ENCODE measurements around the gene GMCL2. TPM values are rescaled to one million over a fixed set of nuclear protein-coding genes. Genes with fewer than 3 reads are reported as not detected.
A peak's percentile ranks its signal among the peaks of the same experiment; 100 is the strongest.
"Not testable (repeated sequence)": the region's sequence is repeated elsewhere in the genome, so short reads cannot be mapped to it uniquely, and the experiment has no call there.

The GMCL2 gene
- total RNA-seq, 4 donors from 2014 or later = not detected

- H3K27me3 ChIP-seq = no peaks in the 10 kb centered on the region
These were observed 14.7 kb upstream of the GMCL2 start for GRCh38 chr5:178201927-178202235.

DNA sequence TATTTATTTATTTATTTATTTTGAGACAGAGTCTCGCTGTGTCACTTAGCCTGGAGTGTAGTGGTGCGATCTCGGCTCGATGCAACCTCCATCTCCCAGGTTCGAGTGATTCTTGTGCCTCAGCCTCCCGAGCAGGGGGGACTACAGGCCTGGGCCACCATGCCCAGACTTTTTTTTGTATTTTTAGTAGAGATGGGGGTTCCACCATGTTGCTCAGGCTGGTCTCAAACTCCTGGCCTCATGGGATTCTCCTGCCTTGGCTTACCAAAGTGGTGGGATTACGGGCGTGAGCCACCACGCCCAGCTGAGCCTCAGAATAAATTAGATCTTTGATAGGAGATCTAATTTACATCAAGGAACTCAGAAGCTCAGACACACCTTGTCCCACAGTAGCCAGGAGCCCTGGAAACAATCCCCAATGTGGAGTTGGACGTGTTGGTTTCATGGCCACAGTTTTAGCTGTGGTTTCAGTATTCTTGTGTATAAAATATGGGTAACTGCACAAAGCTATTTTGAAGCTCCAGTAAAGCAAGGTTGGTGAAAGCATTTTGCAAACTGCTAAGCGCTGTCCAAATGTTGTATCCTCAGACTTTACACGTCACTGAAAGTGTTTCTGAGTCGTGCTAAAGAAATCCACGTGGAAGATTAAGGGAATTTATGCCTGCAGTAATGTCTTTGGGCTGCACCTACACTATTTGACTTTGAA, 14.2 kb upstream of the GMCL2 start:
- Histone ChIP-seq H3K36me3 (no peaks in the 10 kb centered on the region), H3K4me1 (peaks cover 5 to 19% (median 14%) of the 10 kb centered on the region in 4 donors), H3K4me3 (no peak overlapping the region), H3K9me3 (no peaks in the 10 kb centered on the region), H3K27ac (no peak overlapping the region), H3K27me3 (no peaks in the 10 kb centered on the region)
- WGBS, 2 donors (ENCODE audit: low coverage in 1 of 2) = 84 to 87% methylated on average over 3 to 14 of the region's 14 CpGs
- intact Hi-C loops (cut with DNase I; ENCODE audit: low total_unique reads) = no loop called here
- no peak for DNase-seq
- TF ChIP-seq POLR2A (IDR thresholded peaks at IDR 0.05) (no peak), EP300 (IDR thresholded peaks at IDR 0.05; ENCODE audit: low read depth) (no peak)
- in situ Hi-C loops (cut with MboI; ENCODE audit: low pct_ligation_motif_present in 1 of 4, low pct_unique_long_range_greater_than_20kb in 1 of 4, low sequenced_read_pairs in 3 of 4) = no loop called here

More at GRCh38 chr5:178201927-178202235, 14.7 kb upstream of the GMCL2 start:
- Histone ChIP-seq H3K4me3 (no peak overlapping the region), H3K36me3 (no peaks in the 10 kb centered on the region), H3K4me1 (peaks cover 10 to 24% (median 19%) of the 10 kb centered on the region in 4 donors), H3K27ac (peak overlapping the region in 2 of 4 donors; percentile 2 to 14), H3K9me3 (no peaks in the 10 kb centered on the region)
- intact Hi-C loops (cut with DNase I; ENCODE audit: low total_unique reads) (no loop called here), in situ Hi-C loops (cut with MboI; ENCODE audit: low pct_ligation_motif_present in 1 of 4, low pct_unique_long_range_greater_than_20kb in 1 of 4, low sequenced_read_pairs in 3 of 4) (no loop called here)
- TF ChIP-seq POLR2A (IDR thresholded peaks at IDR 0.05) (no peak), POLR2AphosphoS5 (IDR thresholded peaks at IDR 0.05) (no peak), EP300 (IDR thresholded peaks at IDR 0.05; ENCODE audit: low read depth) (no peak)
- TF ChIP-seq, protein P1, sequence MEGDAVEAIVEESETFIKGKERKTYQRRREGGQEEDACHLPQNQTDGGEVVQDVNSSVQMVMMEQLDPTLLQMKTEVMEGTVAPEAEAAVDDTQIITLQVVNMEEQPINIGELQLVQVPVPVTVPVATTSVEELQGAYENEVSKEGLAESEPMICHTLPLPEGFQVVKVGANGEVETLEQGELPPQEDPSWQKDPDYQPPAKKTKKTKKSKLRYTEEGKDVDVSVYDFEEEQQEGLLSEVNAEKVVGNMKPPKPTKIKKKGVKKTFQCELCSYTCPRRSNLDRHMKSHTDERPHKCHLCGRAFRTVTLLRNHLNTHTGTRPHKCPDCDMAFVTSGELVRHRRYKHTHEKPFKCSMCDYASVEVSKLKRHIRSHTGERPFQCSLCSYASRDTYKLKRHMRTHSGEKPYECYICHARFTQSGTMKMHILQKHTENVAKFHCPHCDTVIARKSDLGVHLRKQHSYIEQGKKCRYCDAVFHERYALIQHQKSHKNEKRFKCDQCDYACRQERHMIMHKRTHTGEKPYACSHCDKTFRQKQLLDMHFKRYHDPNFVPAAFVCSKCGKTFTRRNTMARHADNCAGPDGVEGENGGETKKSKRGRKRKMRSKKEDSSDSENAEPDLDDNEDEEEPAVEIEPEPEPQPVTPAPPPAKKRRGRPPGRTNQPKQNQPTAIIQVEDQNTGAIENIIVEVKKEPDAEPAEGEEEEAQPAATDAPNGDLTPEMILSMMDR (IDR thresholded peaks at IDR 0.05) = no peak
- no peak for DNase-seq
- WGBS, 2 donors (ENCODE audit: low coverage in 1 of 2) = 0% methylated on average over 1 of the region's 2 CpGs; no CpG with 5 or more reads in 1 of the 2 donors

GRCh38 chr5:178199581-178200434, 12.6 kb upstream of the GMCL2 start:
- Histone ChIP-seq H3K27me3 (peaks cover 2% of the 10 kb centered on the region), H3K9me3 (no peaks in the 10 kb centered on the region), H3K27ac (no peak overlapping the region), H3K4me1 (peaks cover 0 to 10% (median 4%) of the 10 kb centered on the region in 4 donors), H3K4me3 (no peak overlapping the region), H3K36me3 (no peaks in the 10 kb centered on the region)
- intact Hi-C loops (cut with DNase I; ENCODE audit: low total_unique reads) (no loop called here), in situ Hi-C loops (cut with MboI; ENCODE audit: low pct_ligation_motif_present in 1 of 4, low pct_unique_long_range_greater_than_20kb in 1 of 4, low sequenced_read_pairs in 3 of 4) (no loop called here)
- no peak for DNase-seq
- 83 to 92% methylated on average over 5 to 12 of the region's 12 CpGs for WGBS, 2 donors (ENCODE audit: low coverage in 1 of 2)
- TF ChIP-seq POLR2A (IDR thresholded peaks at IDR 0.05) (no peak), POLR2AphosphoS5 (IDR thresholded peaks at IDR 0.05) (no peak), EP300 (IDR thresholded peaks at IDR 0.05; ENCODE audit: low read depth) (no peak)
- TF ChIP-seq, protein P1 (IDR thresholded peaks at IDR 0.05) = no peak

DNA sequence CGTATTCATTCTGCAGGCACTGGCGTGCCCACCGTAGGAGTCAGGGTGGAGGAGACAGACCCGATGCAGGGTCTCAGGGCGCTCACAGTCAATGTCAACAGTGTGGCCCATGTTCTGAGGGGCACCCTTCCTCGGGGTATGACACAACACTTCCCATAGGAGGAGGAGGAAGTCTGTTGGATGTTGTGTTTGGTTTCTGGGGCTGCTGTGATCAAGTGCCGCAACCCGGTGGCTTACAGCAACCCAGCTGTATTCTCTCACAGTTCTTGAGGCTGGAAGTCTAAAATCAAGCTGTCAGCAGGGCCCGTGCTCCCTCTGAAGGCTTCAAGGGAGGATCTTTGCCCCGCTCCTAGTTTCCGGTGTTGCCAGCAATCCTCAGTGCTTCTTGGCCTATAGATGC, 11.5 kb upstream of the GMCL2 start:
- no peak overlapping the region for H3K27ac ChIP-seq
- WGBS, 2 donors (ENCODE audit: low coverage in 1 of 2) = 89% methylated on average over 11 of the region's 11 CpGs; no CpG with 5 or more reads in 1 of the 2 donors
- peaks cover 12% of the 10 kb centered on the region for H3K27me3 ChIP-seq
- no peak for DNase-seq
- no peaks in the 10 kb centered on the region for H3K9me3 ChIP-seq
- in situ Hi-C loops (cut with MboI; ENCODE audit: low pct_ligation_motif_present in 1 of 4, low pct_unique_long_range_greater_than_20kb in 1 of 4, low sequenced_read_pairs in 3 of 4) = no loop called here
- intact Hi-C loops (cut with DNase I; ENCODE audit: low total_unique reads) = no loop called here
- peaks cover 0 to 8% (median 2%) of the 10 kb centered on the region in 4 donors for H3K4me1 ChIP-seq
- H3K4me3 ChIP-seq = no peak overlapping the region
- TF ChIP-seq EP300 (IDR thresholded peaks at IDR 0.05; ENCODE audit: low read depth) (no peak), POLR2AphosphoS5 (IDR thresholded peaks at IDR 0.05) (no peak), POLR2A (IDR thresholded peaks at IDR 0.05) (no peak)
- TF ChIP-seq, protein P1 (IDR thresholded peaks at IDR 0.05) = no peak
- no peaks in the 10 kb centered on the region for H3K36me3 ChIP-seq

- 92 to 100% methylated on average over 2 to 10 of the region's 11 CpGs for WGBS, 2 donors (ENCODE audit: low coverage in 1 of 2)
- H3K4me3 ChIP-seq; H3K27ac ChIP-seq; H3K36me3 ChIP-seq; H3K9me3 ChIP-seq; DNase-seq; intact Hi-C loops (cut with DNase I; ENCODE audit: low total_unique reads); H3K4me1 ChIP-seq; in situ Hi-C loops (cut with MboI; ENCODE audit: low pct_ligation_motif_present in 1 of 4, low pct_unique_long_range_greater_than_20kb in 1 of 4, low sequenced_read_pairs in 3 of 4): not testable (repeated sequence)
- peaks cover 12% of the 10 kb centered on the region for H3K27me3 ChIP-seq
These were observed 11.0 kb upstream of the GMCL2 start for GRCh38 chr5:178198151-178198550.

Measured in transverse colon (tissue), 4 donors.